GM18507 (cell line): ENCODE results near the gene FAM163A.
"Not testable (repeated sequence)": the region's sequence is repeated elsewhere in the genome, so short reads cannot be mapped to it uniquely, and the experiment has no call there.

ENCODE experiments used
- DNase-seq: peaks from one replicate; pipeline ENCODE4 v3.0.0; 2011; ENCODE audit warnings: low read depth; ENCODE audit not compliant: insufficient read length; ENCODE audit errors: extremely low spot score
- FAIRE-seq: peaks from 2 replicates; lab custom pipeline; 2011; peaks lifted over from hg19 to GRCh38; lab: Jason Lieb, UNC

FAM163A gene

GRCh38 chr1:179828554-179829110 lies 85.5 kb downstream of the FAM163A start:
- DNase-seq (no peak), FAIRE-seq (no peak)

GRCh38 chr1:179831225-179831624 lies 88.1 kb downstream of the FAM163A start:
- FAIRE-seq, result no peak
- no peak for DNase-seq

- FAIRE-seq (no peak), DNase-seq (no peak)
Observed at GRCh38 chr1:179831852-179832699, 89.0 kb downstream of the FAM163A start.

- FAIRE-seq, DNase-seq: not testable (repeated sequence)
Observed at GRCh38 chr1:179836686-179837445, 93.8 kb downstream of the FAM163A start.

GRCh38 chr1:179840107-179840506 lies 97.0 kb downstream of the FAM163A start:
- FAIRE-seq (no peak), DNase-seq (no peak)

- no peak for DNase-seq
- no peak for FAIRE-seq
Observed at GRCh38 chr1:179848233-179848632, 105.1 kb downstream of the FAM163A start.

- FAIRE-seq, result no peak
- no peak for DNase-seq
Observed at GRCh38 chr1:179853102-179853501, 110.0 kb downstream of the FAM163A start.

- not testable (repeated sequence) for FAIRE-seq
Observed at GRCh38 chr1:179855831-179856230, 112.7 kb downstream of the FAM163A start.

GRCh38 chr1:179856296-179856695 lies 113.2 kb downstream of the FAM163A start:
- no peak for FAIRE-seq
- no peak for DNase-seq

More at GRCh38 chr1:179855831-179856230, 112.7 kb downstream of the FAM163A start:
- DNase-seq, result not testable (repeated sequence)

GRCh38 chr1:179857009-179857408 lies 113.9 kb downstream of the FAM163A start:
- FAIRE-seq (no peak), DNase-seq (no peak)

- no peak for FAIRE-seq
- DNase-seq, result no peak
Observed at GRCh38 chr1:179860652-179861051, 117.6 kb downstream of the FAM163A start.

GRCh38 chr1:179865377-179865776 lies 122.3 kb downstream of the FAM163A start:
- FAIRE-seq, result no peak
- no peak for DNase-seq
